Right lobe of liver (tissue), 6 donors: ENCODE results near the gene DLL4. TPM values are rescaled to one million over a fixed set of nuclear protein-coding genes. Genes with fewer than 3 reads are reported as not detected.

Source experiments
- ATAC-seq, 4 donors: fragments of 200-7000 bp; cut with Tn5 transposase; one replicate each; pipeline ENCODE4 v1.9.1; 2020; ENCODE audit warnings: mild to moderate bottlenecking in 4 of 4, moderate library complexity in 4 of 4
- DNase-seq, 3 donors: peaks; one replicate each; pipeline ENCODE4 v3.0.0-alpha.2; 2020
- H3K27ac ChIP-seq, 3 donors: fragments of 200-600 bp; one replicate each; pipeline ENCODE4 v1.8.0; 2022
- H3K27me3 ChIP-seq, 2 donors: fragments of 200-600 bp; one replicate each; pipeline ENCODE4 v1.8.0; 2022
- H3K36me3 ChIP-seq, 4 donors: fragments of 200-600 bp; sonication (generic) in 1 of 4; one replicate each; pipeline versions ENCODE4 v1.5.1 to v1.8.0; 2017 to 2022; ENCODE audit warnings: control low read depth in 1 of 4
- H3K4me1 ChIP-seq, 4 donors: fragments of 200-600 bp; sonication (generic) in 1 of 4; one replicate each; pipeline versions ENCODE4 v1.5.1 to v1.8.0; 2017 to 2022; ENCODE audit warnings: control low read depth in 1 of 4
- H3K4me3 ChIP-seq, 3 donors: fragments of 200-600 bp; one replicate each; pipeline ENCODE4 v1.8.0; 2022
- H3K9me3 ChIP-seq, 4 donors: fragments of 200-600 bp; sonication (generic) in 1 of 4; one replicate each; pipeline versions ENCODE4 v1.5.1 to v1.8.0; 2017 to 2022; ENCODE audit warnings: control low read depth in 1 of 4
- POLR2A ChIP-seq: fragments of 450-650 bp; IDR thresholded peaks from one replicate; pipeline ENCODE4 v1.6.1; 2017; ENCODE audit warnings: antibody characterized with exemption, mild to moderate bottlenecking
- WGBS: methylation state at CpG from one replicate; pipeline ENCODE4 v1.1.6; 2018; ENCODE audit warnings: low coverage, low lambda C conversion rate; ENCODE audit not compliant: insufficient coverage; ENCODE audit errors: missing lambda C conversion rate; 5-methylcytosine and 5-hydroxymethylcytosine counted together
- intact Hi-C, 2 donors: fragments of 100-400 bp; cut with DNase I; formaldehyde crosslinking; loops; one replicate each; pipeline versions ENCODE4 v1.11.2 to v1.14.1; 2022
- total RNA-seq, 6 experiments: library from RNA; depleted of rRNA in 2 of 6; stranded (reverse); fragments of >200 nt in 2 of 6; fragmentation: NEBNext Ultra II Directional in 3 of 6; extraction: Animal tissue kit (Norgen Biotek cat#: 25700) in 3 of 6; gene quantifications; one replicate each; pipeline versions ENCODE4 v1.1.0 to v1.2.4, GENCODE V29; 2016 to 2023
- TF ChIP-seq, protein P1 (sequence below), 4 donors: fragments of 200-600 bp in 3 of 4; fragments of 450-650 bp in 1 of 4; IDR thresholded peaks; one replicate each; pipeline versions ENCODE4 v1.5.1 to v1.8.0; 2016 to 2022; ENCODE audit warnings: antibody characterized with exemption in 4 of 4, mild to moderate bottlenecking in 2 of 4
- donor health status: DM: no; HTN: yes; CAD: no.
- donor health status: DM: no; HTN: no; CAD: no.
- donor health status: DM: no; HTN: no; CAD: no.
- donor health status: DM: no; HTN: yes; CAD: no.
- donor health status: DM: no; HTN: yes; CAD: no.

The DLL4 gene
- total RNA-seq, 6 experiments from 2014 or later = 2.9 to 8.7 (median 4.2) TPM

DNA sequence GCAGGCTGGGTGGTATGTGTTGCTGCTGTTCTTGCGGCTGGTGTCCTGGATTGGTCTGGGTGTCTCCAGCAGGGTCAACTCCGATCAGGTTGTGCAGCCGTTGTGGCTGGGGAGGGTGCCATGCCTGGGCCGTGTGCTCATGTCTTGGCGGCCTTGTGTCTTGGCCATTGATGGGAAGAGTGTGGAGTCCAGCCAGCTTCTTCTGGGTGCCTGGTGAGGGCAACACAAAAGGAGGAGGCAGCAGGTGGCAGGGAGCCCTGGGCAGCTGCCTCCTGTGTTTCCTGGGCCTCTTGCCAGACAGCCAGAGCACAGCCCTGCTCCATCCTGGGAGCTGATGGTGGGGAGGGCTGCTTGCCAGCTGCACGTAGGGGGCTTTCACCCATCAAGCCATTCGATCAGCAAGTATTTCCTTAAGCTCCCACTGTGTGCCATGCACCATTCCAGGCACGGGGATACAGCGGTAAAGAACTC is 28.5 kb downstream of the DLL4 start:
- no peak for ATAC-seq
- H3K27ac ChIP-seq = no peak overlapping the region
- no peaks in the 10 kb centered on the region for H3K36me3 ChIP-seq
- no peak overlapping the region for H3K4me3 ChIP-seq
- no peak for DNase-seq
- no peaks in the 10 kb centered on the region for H3K27me3 ChIP-seq
- TF ChIP-seq POLR2A = no peak
- TF ChIP-seq, protein P1, sequence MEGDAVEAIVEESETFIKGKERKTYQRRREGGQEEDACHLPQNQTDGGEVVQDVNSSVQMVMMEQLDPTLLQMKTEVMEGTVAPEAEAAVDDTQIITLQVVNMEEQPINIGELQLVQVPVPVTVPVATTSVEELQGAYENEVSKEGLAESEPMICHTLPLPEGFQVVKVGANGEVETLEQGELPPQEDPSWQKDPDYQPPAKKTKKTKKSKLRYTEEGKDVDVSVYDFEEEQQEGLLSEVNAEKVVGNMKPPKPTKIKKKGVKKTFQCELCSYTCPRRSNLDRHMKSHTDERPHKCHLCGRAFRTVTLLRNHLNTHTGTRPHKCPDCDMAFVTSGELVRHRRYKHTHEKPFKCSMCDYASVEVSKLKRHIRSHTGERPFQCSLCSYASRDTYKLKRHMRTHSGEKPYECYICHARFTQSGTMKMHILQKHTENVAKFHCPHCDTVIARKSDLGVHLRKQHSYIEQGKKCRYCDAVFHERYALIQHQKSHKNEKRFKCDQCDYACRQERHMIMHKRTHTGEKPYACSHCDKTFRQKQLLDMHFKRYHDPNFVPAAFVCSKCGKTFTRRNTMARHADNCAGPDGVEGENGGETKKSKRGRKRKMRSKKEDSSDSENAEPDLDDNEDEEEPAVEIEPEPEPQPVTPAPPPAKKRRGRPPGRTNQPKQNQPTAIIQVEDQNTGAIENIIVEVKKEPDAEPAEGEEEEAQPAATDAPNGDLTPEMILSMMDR (IDR thresholded peaks at IDR 0.05) = no peak
- intact Hi-C loops = no loop called here
- H3K9me3 ChIP-seq = no peaks in the 10 kb centered on the region
- peaks cover 0 to 1% (median under 1%) of the 10 kb centered on the region in 4 donors for H3K4me1 ChIP-seq
- WGBS = 81% methylated on average over 3 of the region's 9 CpGs

DNA sequence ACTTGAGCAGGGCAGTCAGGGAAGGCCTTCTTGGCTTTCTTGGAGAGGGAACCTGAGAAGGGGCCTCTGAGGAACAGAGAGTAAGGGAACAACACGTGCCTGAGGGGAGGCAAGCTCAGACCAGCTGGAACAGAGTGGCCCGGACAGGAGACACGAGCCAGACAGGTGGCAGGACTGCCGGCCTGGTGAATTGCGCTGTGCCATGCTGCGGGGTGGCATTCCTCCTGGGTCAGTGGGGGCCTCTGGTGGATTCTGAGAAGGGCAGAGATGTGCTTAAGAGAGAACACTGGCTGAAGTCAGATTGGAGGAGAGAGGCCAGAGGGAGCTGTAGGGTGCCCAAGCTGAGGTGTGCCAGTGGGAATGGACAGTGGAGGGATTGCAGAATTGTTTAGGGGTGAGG is 29.0 kb downstream of the DLL4 start:
- Histone ChIP-seq H3K36me3 (no peaks in the 10 kb centered on the region), H3K4me3 (no peak overlapping the region), H3K9me3 (no peaks in the 10 kb centered on the region), H3K4me1 (no peaks in the 10 kb centered on the region), H3K27ac (no peak overlapping the region), H3K27me3 (no peaks in the 10 kb centered on the region)
- no CpG with 5 or more reads among the region's 6 CpGs for WGBS
- DNase-seq = no peak
- no peak for ATAC-seq
- intact Hi-C loops = no loop called here
- TF ChIP-seq, protein P1 (IDR thresholded peaks at IDR 0.05) = no peak
- no peak for TF ChIP-seq POLR2A

DNA sequence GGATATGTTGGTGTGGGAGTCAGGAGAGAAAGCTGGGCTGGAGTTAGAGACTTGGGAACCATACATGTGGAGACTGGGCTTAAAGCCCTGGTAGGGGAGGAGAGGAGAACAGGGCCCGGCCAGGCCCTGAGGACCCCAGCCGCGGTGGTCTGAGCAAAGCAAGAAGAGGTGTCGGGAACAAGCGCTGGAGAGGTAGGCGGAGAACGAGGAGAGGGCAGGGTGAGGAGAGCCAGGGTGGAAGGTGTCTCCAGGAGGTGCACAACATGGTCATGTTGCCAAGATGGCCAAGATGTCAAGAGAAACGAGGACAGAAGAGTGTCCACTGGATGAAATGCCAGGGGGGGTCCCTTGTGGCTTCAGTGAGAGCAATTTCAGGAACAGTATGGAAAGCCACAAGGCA is 29.6 kb downstream of the DLL4 start:
- Histone ChIP-seq H3K27me3 (no peaks in the 10 kb centered on the region), H3K4me1 (no peaks in the 10 kb centered on the region), H3K9me3 (no peaks in the 10 kb centered on the region), H3K4me3 (no peak overlapping the region), H3K27ac (no peak overlapping the region), H3K36me3 (no peaks in the 10 kb centered on the region)
- intact Hi-C loops = no loop called here
- WGBS = 88% methylated on average over 8 of the region's 8 CpGs
- no peak for DNase-seq
- no peak for ATAC-seq
- TF ChIP-seq, protein P1 (IDR thresholded peaks at IDR 0.05) = no peak
- no peak for TF ChIP-seq POLR2A

DNA sequence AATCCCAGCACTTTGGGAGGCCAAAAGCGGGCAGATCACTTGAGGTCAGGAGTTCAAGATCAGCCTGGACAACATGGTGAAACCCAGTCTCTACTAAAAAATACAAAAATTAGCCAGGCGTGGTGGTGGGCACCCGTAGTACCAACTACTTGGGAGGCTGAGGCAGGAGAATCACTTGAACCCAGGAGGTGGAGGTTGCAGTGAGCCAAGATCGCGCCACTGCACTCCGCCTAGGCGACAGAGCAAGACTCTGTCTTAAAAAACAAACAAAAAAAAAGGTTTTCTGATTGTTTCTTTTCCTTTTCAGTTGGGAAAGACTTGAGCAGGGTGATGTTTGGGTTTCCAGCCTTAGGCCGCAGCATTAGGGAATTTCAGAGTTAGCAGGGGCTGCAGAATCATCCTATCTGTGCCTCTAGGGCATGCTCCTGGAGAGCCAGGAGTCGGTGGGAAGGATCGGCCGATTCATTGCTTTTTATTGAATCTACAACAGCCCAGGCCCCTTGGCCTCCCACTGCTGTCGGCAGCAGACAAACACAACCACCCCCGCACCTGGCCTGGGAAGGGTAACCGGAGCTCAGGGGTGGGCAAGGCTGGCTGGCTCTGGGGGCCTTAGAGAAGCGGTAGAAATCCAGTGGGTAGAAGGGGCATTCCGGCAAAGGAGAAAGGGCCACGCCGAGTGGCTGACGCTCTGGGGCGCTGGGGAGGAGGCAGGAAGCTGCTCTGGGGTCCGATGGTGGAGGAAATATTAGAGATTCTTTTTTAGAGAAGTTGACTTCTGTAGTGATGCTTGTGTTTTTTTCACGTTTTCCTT is 30.4 kb downstream of the DLL4 start:
- Histone ChIP-seq H3K27me3 (no peaks in the 10 kb centered on the region), H3K27ac (no peak overlapping the region), H3K36me3 (no peaks in the 10 kb centered on the region), H3K9me3 (no peaks in the 10 kb centered on the region), H3K4me1 (no peaks in the 10 kb centered on the region), H3K4me3 (no peak overlapping the region)
- intact Hi-C loops = no loop called here
- DNase-seq (no peak), ATAC-seq (no peak)
- 79% methylated on average over 14 of the region's 22 CpGs for WGBS
- TF ChIP-seq, protein P1 (IDR thresholded peaks at IDR 0.05) = no peak
- TF ChIP-seq POLR2A = no peak
